Astrocyte (in vitro differentiated cells and primary cell): ENCODE data around the gene CWC27. TPM values are rescaled to one million over a fixed set of nuclear protein-coding genes. Genes with fewer than 3 reads are reported as not detected.
A peak's percentile ranks its signal among the peaks of the same experiment; 100 is the strongest.

Source experiments
- DNase-seq: peaks from one replicate; pipeline ENCODE4 v3.0.0-alpha.2; 2010; ENCODE audit warnings: low read depth
- FAIRE-seq: peaks from 2 replicates; lab custom pipeline; 2011; peaks lifted over from hg19 to GRCh38; lab: Jason Lieb, UNC
- H2AFZ ChIP-seq: 2 replicates; pipeline ENCODE4 v1.6.0; 2012; ENCODE audit warnings: low read depth, low read length, inconsistent platforms
- H3K27ac ChIP-seq: 2 replicates; pipeline ENCODE4 v1.5.1; 2011; ENCODE audit warnings: low read depth, low read length, inconsistent platforms
- H3K27me3 ChIP-seq: 2 replicates; pipeline ENCODE4 v1.6.0; 2011; ENCODE audit warnings: low read length, inconsistent platforms; ENCODE audit not compliant: insufficient read depth
- H3K36me3 ChIP-seq: 2 replicates; pipeline ENCODE4 v1.5.1; 2011; ENCODE audit warnings: low read length, inconsistent platforms; ENCODE audit not compliant: insufficient read depth
- H3K4me1 ChIP-seq: 2 replicates; pipeline ENCODE4 v1.5.1; 2011; ENCODE audit warnings: low read length, inconsistent platforms; ENCODE audit not compliant: insufficient read depth
- H3K4me2 ChIP-seq: 2 replicates; pipeline ENCODE4 v1.6.0; 2012; ENCODE audit warnings: low read length, inconsistent platforms
- H3K4me3 ChIP-seq: 2 replicates; pipeline ENCODE4 v1.5.1; 2011; ENCODE audit warnings: low read depth, mild to moderate bottlenecking, low read length, inconsistent platforms; ENCODE audit not compliant: insufficient read depth
- H3K79me2 ChIP-seq: 2 replicates; pipeline ENCODE4 v1.6.0; 2012; ENCODE audit warnings: mild to moderate bottlenecking, low read length, inconsistent platforms; ENCODE audit not compliant: insufficient read depth
- H3K9ac ChIP-seq: 2 replicates; pipeline ENCODE4 v1.6.0; 2012; ENCODE audit warnings: mild to moderate bottlenecking, low read length, inconsistent platforms
- H3K9me3 ChIP-seq: 2 replicates; pipeline ENCODE4 v1.5.1; 2012; ENCODE audit warnings: low read depth, mild to moderate bottlenecking, low read length, inconsistent platforms; ENCODE audit not compliant: insufficient read depth
- H4K20me1 ChIP-seq: 2 replicates; pipeline ENCODE4 v1.6.0; 2012; ENCODE audit warnings: low read length, inconsistent platforms; ENCODE audit not compliant: insufficient read depth
- H3K27ac Mint-ChIP-seq: one replicate; pipeline ENCODE4 v1.8.0; 2021; ENCODE audit warnings: mild to moderate bottlenecking, mixed read lengths; ENCODE audit not compliant: unreplicated experiment
- H3K27me3 Mint-ChIP-seq: one replicate; pipeline ENCODE4 v1.8.0; 2021; ENCODE audit warnings: low read depth, mixed read lengths; ENCODE audit not compliant: unreplicated experiment
- H3K36me3 Mint-ChIP-seq: one replicate; pipeline ENCODE4 v1.8.0; 2021; ENCODE audit warnings: low read depth, mixed read lengths; ENCODE audit not compliant: unreplicated experiment
- H3K4me1 Mint-ChIP-seq: one replicate; pipeline ENCODE4 v1.8.0; 2021; ENCODE audit warnings: low read depth, mixed read lengths; ENCODE audit not compliant: unreplicated experiment
- H3K4me3 Mint-ChIP-seq: one replicate; pipeline ENCODE4 v1.8.0; 2021; ENCODE audit warnings: mild to moderate bottlenecking, moderate library complexity, mixed read lengths; ENCODE audit not compliant: unreplicated experiment
- H3K9me3 Mint-ChIP-seq: one replicate; pipeline ENCODE4 v1.8.0; 2021; ENCODE audit warnings: mild to moderate bottlenecking, mixed read lengths; ENCODE audit not compliant: unreplicated experiment
- EZH2 ChIP-seq: IDR thresholded peaks from 2 replicates; pipeline ENCODE4 v1.6.1; 2012; ENCODE audit warnings: mild to moderate bottlenecking, low read length, inconsistent platforms; ENCODE audit not compliant: insufficient read depth
- total RNA-seq: library from RNA; stranded (reverse); gene quantifications from 2 replicates; pipeline ENCODE4 v1.2.1, GENCODE V29; 2021
- TF ChIP-seq, protein P1 (sequence below): IDR thresholded peaks from 2 replicates; pipeline ENCODE4 v1.5.1; 2011; ENCODE audit warnings: low read depth, mild to moderate bottlenecking, inconsistent platforms, low read length, moderate library complexity; ENCODE audit not compliant: insufficient read depth

The CWC27 gene
- total RNA-seq, 1 donor from 2014 or later: 25.7 TPM

DNA sequence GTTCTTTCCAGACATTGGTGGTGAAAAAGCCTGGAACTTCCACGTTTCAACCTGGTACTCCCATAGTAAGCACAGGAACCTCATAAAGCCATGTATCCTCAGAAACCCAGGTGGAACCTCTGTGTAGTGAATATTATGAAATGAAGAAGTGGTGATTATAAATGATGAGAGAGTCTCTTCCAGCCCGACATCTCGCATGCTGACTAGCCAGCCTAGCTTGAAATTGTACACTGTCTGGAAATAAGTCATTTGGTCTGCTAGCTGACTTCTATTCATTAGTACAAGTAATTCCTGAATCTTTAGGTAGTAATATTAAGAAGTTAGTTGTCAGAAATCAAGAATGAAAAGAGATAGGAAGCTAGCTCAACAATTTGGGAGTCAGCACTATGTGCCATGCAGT is 203.3 kb downstream of the CWC27 start:
- Mint-ChIP-seq H3K36me3 (peaks cover 9% of the 10 kb centered on the region), H3K27ac (no peak overlapping the region), H3K4me3 (no peak overlapping the region), H3K4me1 (peaks cover 10% of the 10 kb centered on the region), H3K9me3 (no peaks in the 10 kb centered on the region), H3K27me3 (no peaks in the 10 kb centered on the region)
- Histone ChIP-seq H3K9ac (no peak overlapping the region), H3K27me3 (no peaks in the 10 kb centered on the region), H3K27ac (no peak overlapping the region), H3K36me3 (no peaks in the 10 kb centered on the region), H4K20me1 (no peaks in the 10 kb centered on the region), H3K9me3 (no peaks in the 10 kb centered on the region), H3K4me3 (no peak overlapping the region), H3K4me2 (no peak overlapping the region), H3K79me2 (no peaks in the 10 kb centered on the region), H2AFZ (no peak overlapping the region), H3K4me1 (no peaks in the 10 kb centered on the region)
- no peak for FAIRE-seq
- TF ChIP-seq, protein P1, sequence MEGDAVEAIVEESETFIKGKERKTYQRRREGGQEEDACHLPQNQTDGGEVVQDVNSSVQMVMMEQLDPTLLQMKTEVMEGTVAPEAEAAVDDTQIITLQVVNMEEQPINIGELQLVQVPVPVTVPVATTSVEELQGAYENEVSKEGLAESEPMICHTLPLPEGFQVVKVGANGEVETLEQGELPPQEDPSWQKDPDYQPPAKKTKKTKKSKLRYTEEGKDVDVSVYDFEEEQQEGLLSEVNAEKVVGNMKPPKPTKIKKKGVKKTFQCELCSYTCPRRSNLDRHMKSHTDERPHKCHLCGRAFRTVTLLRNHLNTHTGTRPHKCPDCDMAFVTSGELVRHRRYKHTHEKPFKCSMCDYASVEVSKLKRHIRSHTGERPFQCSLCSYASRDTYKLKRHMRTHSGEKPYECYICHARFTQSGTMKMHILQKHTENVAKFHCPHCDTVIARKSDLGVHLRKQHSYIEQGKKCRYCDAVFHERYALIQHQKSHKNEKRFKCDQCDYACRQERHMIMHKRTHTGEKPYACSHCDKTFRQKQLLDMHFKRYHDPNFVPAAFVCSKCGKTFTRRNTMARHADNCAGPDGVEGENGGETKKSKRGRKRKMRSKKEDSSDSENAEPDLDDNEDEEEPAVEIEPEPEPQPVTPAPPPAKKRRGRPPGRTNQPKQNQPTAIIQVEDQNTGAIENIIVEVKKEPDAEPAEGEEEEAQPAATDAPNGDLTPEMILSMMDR: no peak
- TF ChIP-seq EZH2: no peak
- DNase-seq: no peak

DNA sequence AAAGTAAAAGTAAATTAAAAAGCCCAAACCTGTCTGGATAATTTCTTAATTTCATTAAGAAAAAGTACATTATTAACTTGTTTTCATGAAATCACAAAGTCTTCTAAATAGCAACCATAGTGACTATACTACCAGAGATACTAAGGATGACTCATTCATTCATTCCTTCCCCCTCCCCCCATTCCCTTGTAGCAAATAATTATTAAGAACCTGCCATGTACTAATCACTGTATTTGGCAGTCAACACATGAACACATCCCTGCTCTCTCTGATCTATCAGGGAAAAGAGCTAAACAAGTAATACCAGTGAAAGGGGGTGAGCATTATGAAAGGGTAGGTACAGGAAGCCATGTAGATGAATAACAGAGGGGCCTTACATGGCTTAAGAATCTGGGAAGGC is 203.9 kb downstream of the CWC27 start:
- DNase-seq (no peak), FAIRE-seq (no peak)
- H3K36me3 Mint-ChIP-seq: peaks cover 12% of the 10 kb centered on the region
- Histone ChIP-seq H3K9me3 (no peaks in the 10 kb centered on the region), H3K4me2 (no peak overlapping the region), H3K27me3 (no peaks in the 10 kb centered on the region), H3K27ac (no peak overlapping the region), H3K36me3 (no peaks in the 10 kb centered on the region), H3K4me1 (no peaks in the 10 kb centered on the region), H3K79me2 (no peaks in the 10 kb centered on the region), H2AFZ (no peak overlapping the region), H3K4me3 (no peak overlapping the region), H4K20me1 (no peaks in the 10 kb centered on the region), H3K9ac (no peak overlapping the region)
- no peaks in the 10 kb centered on the region for H3K9me3 Mint-ChIP-seq
- TF ChIP-seq, protein P1: no peak
- no peak for TF ChIP-seq EZH2
- H3K27me3 Mint-ChIP-seq: no peaks in the 10 kb centered on the region
- H3K4me3 Mint-ChIP-seq: no peak overlapping the region
- no peak overlapping the region for H3K27ac Mint-ChIP-seq
- peaks cover 10% of the 10 kb centered on the region for H3K4me1 Mint-ChIP-seq

DNA sequence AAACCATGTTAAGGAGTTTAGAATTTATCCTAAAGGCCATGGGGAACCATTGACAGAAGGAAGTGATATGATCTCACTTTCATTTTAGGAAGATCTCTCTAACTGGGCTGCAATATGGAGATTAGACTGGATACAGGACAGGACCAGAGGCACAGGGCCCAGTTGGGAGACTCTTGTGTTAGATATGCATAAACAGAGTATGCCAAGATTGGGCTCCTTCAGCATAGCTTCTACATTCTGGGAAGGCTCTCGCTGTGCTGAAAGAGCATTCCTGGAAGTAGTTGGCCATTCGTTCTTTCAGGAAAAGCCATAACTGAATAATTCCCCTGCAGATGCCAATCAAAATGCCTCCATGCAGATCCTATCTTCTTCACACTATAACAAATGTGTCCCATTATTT is 204.5 kb downstream of the CWC27 start:
- H3K4me3 Mint-ChIP-seq: no peak overlapping the region
- no peaks in the 10 kb centered on the region for H3K27me3 Mint-ChIP-seq
- H3K36me3 Mint-ChIP-seq: peaks cover 12% of the 10 kb centered on the region
- Histone ChIP-seq H3K4me3 (no peak overlapping the region), H3K27ac (no peak overlapping the region), H3K36me3 (no peaks in the 10 kb centered on the region), H3K4me1 (peaks cover 3% of the 10 kb centered on the region), H3K9ac (no peak overlapping the region), H4K20me1 (no peaks in the 10 kb centered on the region), H3K27me3 (no peaks in the 10 kb centered on the region), H2AFZ (no peak overlapping the region), H3K4me2 (no peak overlapping the region), H3K9me3 (no peaks in the 10 kb centered on the region), H3K79me2 (no peaks in the 10 kb centered on the region)
- H3K9me3 Mint-ChIP-seq: no peaks in the 10 kb centered on the region
- DNase-seq (no peak), FAIRE-seq (peak; percentile 17)
- H3K27ac Mint-ChIP-seq: no peak overlapping the region
- TF ChIP-seq EZH2: no peak
- TF ChIP-seq, protein P1: no peak
- peaks cover 14% of the 10 kb centered on the region for H3K4me1 Mint-ChIP-seq
